Small intestine (tissue), 7 donors: Measurements from ENCODE around the gene ODAD2. TPM values are rescaled to one million over a fixed set of nuclear protein-coding genes. Genes with fewer than 3 reads are reported as not detected.
"Not testable (repeated sequence)": the region's sequence is repeated elsewhere in the genome, so short reads cannot be mapped to it uniquely, and the experiment has no call there.

Source experiments
- DNase-seq, 2 donors: peaks; one replicate each; pipeline versions ENCODE4 v3.0.0 to v3.0.0-alpha.2; 2013
- FAIRE-seq: peaks from 2 replicates; lab custom pipeline; 2012; peaks lifted over from hg19 to GRCh38; lab: Jason Lieb, UNC
- H3K27ac ChIP-seq, 3 donors: one replicate each; pipeline ENCODE4 v1.5.1; 2013; ENCODE audit warnings: low read length in 2 of 3, mild to moderate bottlenecking in 2 of 3, control low read depth in 1 of 3, inconsistent platforms in 1 of 3, low read depth in 1 of 3, moderate library complexity in 1 of 3
- H3K27me3 ChIP-seq, 3 donors: one replicate each; pipeline ENCODE4 v1.6.1; 2013; ENCODE audit warnings: low read length in 3 of 3, inconsistent platforms in 1 of 3; ENCODE audit not compliant: control insufficient read depth in 3 of 3, insufficient read depth in 3 of 3
- H3K36me3 ChIP-seq, 3 donors: one replicate each; pipeline ENCODE4 v1.6.1; 2013; ENCODE audit warnings: low read length in 3 of 3, inconsistent platforms in 1 of 3, low read depth in 1 of 3, mild to moderate bottlenecking in 1 of 3, moderate library complexity in 1 of 3; ENCODE audit not compliant: control insufficient read depth in 3 of 3, insufficient read depth in 2 of 3
- H3K4me1 ChIP-seq, 3 donors: one replicate each; pipeline ENCODE4 v1.6.1; 2013; ENCODE audit warnings: low read length in 2 of 3, inconsistent platforms in 1 of 3, low read depth in 1 of 3, mild to moderate bottlenecking in 1 of 3, moderate library complexity in 1 of 3; ENCODE audit not compliant: control insufficient read depth in 3 of 3, insufficient read depth in 2 of 3
- H3K4me3 ChIP-seq, 3 donors: one replicate each; pipeline ENCODE4 v1.5.1; 2013; ENCODE audit warnings: low read length in 3 of 3, control low read depth in 1 of 3, inconsistent platforms in 1 of 3, low read depth in 1 of 3, mild to moderate bottlenecking in 1 of 3, moderate library complexity in 1 of 3
- H3K9me3 ChIP-seq, 2 donors: one replicate each; pipeline ENCODE4 v1.6.1; 2013; ENCODE audit warnings: low read depth in 1 of 2, low read length in 1 of 2; ENCODE audit not compliant: control insufficient read depth in 2 of 2, insufficient read depth in 1 of 2
- WGBS, 3 donors: extraction: QIAGEN DNeasy Blood & Tissue Kit; methylation state at CpG; one replicate each; pipeline ENCODE4 v1.1.7; 2013; 5-methylcytosine and 5-hydroxymethylcytosine counted together
- polyA plus RNA-seq, 4 donors: library from polyadenylated mRNA; stranded (reverse) in 3 of 4; unstranded in 1 of 4; fragments of 200-250 nt in 3 of 4; fragments of 120-200 nt in 1 of 4; gene quantifications; one replicate each; pipeline versions ENCODE4 v1.2.1 to v1.2.3, GENCODE V29; 2013
- donor health status: healthy with polysubstance abuse.
- donor health status: control.
- donor health status: control.
- donor health status: Bipolar disorder and iron deficiency.
- donor health status: healthy.

The ODAD2 gene
- polyA plus RNA-seq, 4 donors = 0.04 to 0.34 TPM; not detected in 2

DNA sequence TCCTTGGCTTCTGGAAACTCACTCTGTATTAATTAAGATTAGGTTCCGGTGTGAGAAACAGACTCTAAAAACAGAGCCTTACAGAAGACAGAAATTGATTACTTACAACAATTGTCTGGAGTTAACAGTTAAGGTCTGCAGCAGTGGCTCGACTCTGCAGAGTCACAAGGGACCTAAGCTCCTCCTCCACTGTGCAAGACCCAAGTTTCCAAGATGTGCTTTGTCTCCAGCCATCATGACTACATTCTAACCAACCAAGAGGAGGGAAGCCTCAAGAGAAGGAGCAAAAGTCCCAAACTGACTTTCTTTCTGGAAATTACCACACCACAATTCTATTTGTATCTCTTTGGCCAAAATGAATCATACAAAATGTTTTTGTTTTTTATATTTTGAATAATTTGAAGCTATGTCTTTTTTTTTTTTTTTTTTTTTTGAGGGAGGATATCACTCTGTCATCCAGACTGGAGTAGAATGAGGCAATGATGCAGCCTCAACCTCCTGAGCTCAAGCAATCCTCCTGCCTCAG lies 14.2 kb upstream of the ODAD2 start:
- no peaks in the 10 kb centered on the region for H3K36me3 ChIP-seq
- no peaks in the 10 kb centered on the region for H3K27me3 ChIP-seq
- no peak overlapping the region for H3K4me3 ChIP-seq
- H3K9me3 ChIP-seq = no peaks in the 10 kb centered on the region
- no peak overlapping the region for H3K27ac ChIP-seq
- WGBS, 3 donors = 37 to 54% (median 52%) methylated on average over 2 of the region's 2 CpGs
- FAIRE-seq (no peak), DNase-seq (no peak)
- no peaks in the 10 kb centered on the region for H3K4me1 ChIP-seq

DNA sequence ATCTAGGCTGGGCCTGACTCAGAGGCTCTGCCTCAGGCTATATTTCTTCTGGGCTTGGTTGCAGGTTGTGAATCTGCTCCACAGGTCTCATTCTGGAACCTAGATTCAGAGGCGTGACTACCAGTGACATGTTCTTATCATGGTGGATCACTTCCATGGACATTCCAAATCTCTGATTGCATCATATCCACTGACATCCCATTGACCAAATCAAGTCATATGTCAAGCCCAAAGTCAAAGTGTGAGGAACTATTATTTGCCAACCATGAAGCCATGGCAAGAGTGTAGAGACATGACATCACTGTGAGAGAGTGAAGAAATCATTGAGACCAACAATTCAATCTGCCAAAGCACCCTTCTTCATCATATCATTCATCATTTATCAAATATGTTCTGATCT lies 11.9 kb upstream of the ODAD2 start:
- no peaks in the 10 kb centered on the region for H3K9me3 ChIP-seq
- H3K36me3 ChIP-seq = no peaks in the 10 kb centered on the region
- no peak overlapping the region for H3K27ac ChIP-seq
- FAIRE-seq = no peak
- no peak for DNase-seq
- 81 to 92% (median 91%) methylated on average over 1 of the region's 1 CpG for WGBS, 3 donors
- H3K27me3 ChIP-seq = peaks cover 0 to under 1% (median 0%) of the 10 kb centered on the region in 3 donors
- no peak overlapping the region for H3K4me3 ChIP-seq
- no peaks in the 10 kb centered on the region for H3K4me1 ChIP-seq

DNA sequence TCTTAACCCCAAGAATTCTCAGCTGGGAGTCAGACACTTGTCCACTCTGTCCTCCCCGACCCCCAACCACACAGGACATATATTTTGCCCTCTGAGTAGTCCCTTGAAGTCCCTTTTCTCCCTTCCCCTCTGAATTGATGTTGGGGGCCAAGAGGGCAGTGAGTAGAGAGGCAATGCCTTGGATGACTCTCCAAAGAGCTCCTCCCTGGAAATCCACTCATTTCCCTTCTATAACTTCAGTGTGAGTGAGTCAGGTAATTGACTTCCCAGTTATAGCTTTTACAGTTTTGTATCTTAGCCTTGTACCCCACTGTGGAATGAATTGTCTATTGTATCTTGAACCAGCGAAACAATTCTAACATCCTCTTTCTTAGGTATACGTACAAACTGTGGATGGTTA lies 9.2 kb upstream of the ODAD2 start:
- FAIRE-seq = no peak
- Histone ChIP-seq H3K9me3 (no peaks in the 10 kb centered on the region), H3K4me1 (no peaks in the 10 kb centered on the region), H3K27me3 (peaks cover 0 to 3% (median 0%) of the 10 kb centered on the region in 3 donors), H3K4me3 (no peak overlapping the region), H3K27ac (no peak overlapping the region), H3K36me3 (no peaks in the 10 kb centered on the region)
- WGBS, 3 donors = 66 to 76% (median 67%) methylated on average over 3 of the region's 3 CpGs
- DNase-seq = no peak

DNA sequence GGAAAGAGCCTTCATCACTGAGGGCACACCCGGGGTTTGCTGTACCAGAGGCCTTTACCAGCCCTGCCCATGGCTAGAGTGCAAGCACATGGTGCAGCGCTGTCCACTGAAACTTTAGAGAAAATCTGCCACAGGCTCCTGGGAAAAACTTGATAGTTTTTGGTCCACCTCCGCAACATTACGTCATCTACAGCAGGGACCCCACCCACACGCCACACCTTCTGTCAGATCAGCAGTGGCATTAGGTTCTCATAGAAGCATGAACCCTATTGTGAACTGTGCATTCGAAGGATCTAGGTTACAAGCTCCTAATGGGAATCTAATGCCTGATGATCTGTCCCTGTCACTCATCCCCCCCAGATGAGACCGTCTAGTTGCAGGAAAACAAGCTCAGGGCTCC lies 2.5 kb upstream of the ODAD2 start:
- FAIRE-seq = no peak
- H3K9me3 ChIP-seq = no peaks in the 10 kb centered on the region
- H3K27me3 ChIP-seq = peaks cover 0 to 30% (median 3%) of the 10 kb centered on the region in 3 donors
- H3K4me1 ChIP-seq = no peaks in the 10 kb centered on the region
- H3K36me3 ChIP-seq = no peaks in the 10 kb centered on the region
- WGBS, 3 donors = 86 to 93% (median 92%) methylated on average over 7 of the region's 7 CpGs
- DNase-seq = no peak
- H3K4me3 ChIP-seq = no peak overlapping the region
- H3K27ac ChIP-seq = no peak overlapping the region

DNA sequence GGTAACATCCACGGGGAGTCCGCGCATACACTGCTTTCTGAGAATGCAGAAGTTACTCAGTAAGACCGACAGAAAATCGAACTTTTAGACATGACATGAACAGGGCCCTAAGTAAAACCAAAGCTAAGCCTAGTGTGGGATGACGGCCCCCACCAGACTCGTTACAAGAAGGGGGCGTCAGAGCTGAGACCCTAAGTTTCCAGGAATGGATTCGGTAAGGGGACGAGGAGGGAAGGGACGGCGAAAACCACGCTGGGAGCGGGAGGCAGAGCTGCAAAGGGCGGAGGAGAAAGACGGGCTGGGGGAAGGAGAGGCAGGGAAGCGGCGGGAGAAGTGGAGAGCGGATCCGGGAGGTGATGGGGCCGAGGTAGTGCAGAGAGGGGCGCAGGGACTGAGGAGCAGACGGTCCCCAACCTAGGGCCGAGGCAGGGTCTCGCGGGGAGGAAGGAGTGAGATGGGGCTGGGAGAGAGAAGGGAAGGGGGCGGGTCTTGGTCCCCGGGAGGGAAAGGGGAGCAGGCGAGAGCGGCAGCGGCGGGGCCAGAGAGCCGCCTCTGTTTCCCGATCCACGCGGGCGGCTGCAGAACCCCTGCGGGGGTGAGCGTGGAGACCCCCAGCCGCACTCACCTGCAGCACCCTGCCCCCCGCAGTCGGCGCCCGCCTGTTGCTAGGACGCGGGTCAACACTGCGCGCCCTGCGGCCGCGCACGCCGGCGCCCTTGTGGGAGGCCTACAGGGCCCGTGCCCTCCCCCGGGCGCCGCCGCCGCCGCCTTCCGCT lies 513 bp downstream of the ODAD2 start:
- Histone ChIP-seq H3K36me3 (no peaks in the 10 kb centered on the region), H3K4me1 (no peaks in the 10 kb centered on the region), H3K4me3 (peak overlapping the region; percentile 19 to 52 (median 49)), H3K27me3 (peaks cover 0 to 31% (median 0%) of the 10 kb centered on the region in 3 donors), H3K9me3 (no peaks in the 10 kb centered on the region), H3K27ac (peak overlapping the region in 1 of 3 donors; percentile 47)
- FAIRE-seq (no peak), DNase-seq (peak in 1 of 2 donors; percentile 41)
- 1 to 4% (median 2%) methylated on average over 46 to 62 of the region's 62 CpGs for WGBS, 3 donors

DNA sequence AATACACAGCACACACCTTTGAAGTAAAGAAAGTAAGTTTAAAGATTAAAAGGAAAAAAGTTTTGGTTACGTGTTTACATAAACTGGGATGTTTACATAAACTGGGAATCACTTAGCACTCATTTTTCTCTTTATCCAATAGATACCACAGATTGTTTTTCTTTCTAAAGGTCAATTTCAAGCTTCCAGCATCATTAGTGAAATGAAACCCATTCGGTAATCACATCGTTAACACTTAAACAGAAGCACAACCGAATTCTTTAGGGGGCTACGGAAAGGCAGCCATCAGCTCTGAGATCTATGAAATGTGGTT lies 1.1 kb downstream of the ODAD2 start:
- H3K27me3 ChIP-seq = peaks cover 0 to 31% (median 0%) of the 10 kb centered on the region in 3 donors
- H3K4me3 ChIP-seq = peak overlapping the region in 1 of 3 donors; percentile 52
- H3K27ac ChIP-seq = peak overlapping the region in 1 of 3 donors; percentile 47
- H3K9me3 ChIP-seq = no peaks in the 10 kb centered on the region
- FAIRE-seq (no peak), DNase-seq (no peak)
- H3K4me1 ChIP-seq = no peaks in the 10 kb centered on the region
- 10 to 16% (median 11%) methylated on average over 5 of the region's 5 CpGs for WGBS, 3 donors
- no peaks in the 10 kb centered on the region for H3K36me3 ChIP-seq

DNA sequence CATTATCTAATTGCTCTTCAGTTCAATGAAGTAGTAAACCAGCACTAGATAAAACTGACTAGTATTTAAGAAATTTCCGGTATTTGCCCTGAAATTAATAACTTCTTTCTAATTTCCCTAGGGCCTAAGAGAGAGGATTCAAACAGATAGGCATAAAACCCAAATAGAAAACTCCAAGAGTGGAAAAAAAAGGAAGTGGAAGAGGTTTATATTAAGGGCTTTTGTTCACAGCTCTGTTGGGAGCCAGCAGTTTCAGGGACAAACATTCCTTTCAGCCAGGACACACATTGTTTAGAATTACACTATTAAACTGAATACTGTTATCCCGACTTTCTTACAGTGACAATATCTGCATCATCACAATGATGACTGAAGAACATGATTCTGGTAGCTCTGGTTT lies 3.6 kb downstream of the ODAD2 start:
- H3K4me3 ChIP-seq = no peak overlapping the region
- FAIRE-seq (no peak), DNase-seq (no peak)
- no peaks in the 10 kb centered on the region for H3K36me3 ChIP-seq
- no peak overlapping the region for H3K27ac ChIP-seq
- WGBS, 3 donors = 52 to 70% (median 64%) methylated on average over 2 of the region's 2 CpGs
- no peaks in the 10 kb centered on the region for H3K9me3 ChIP-seq
- H3K4me1 ChIP-seq = no peaks in the 10 kb centered on the region
- H3K27me3 ChIP-seq = peaks cover 0 to 23% (median 0%) of the 10 kb centered on the region in 3 donors

DNA sequence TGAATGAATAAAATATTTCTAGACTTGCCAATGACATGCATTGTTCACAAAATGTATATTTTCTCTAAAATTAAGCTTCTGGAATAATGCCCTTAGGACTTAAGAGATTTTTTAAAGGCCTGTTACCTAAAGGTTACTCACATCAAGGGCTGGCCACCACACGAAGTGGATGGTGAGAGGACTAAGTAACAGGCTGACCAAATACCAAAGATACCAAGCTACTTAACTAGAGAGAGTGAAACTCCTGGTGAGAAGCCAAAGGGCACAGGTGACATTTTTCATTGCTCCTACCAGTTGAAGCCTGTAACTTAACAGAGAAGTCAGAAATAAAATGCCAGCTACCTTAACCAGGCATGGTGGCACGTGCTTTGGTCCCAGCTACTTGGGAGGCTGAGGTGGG lies 9.5 kb downstream of the ODAD2 start:
- 68 to 77% (median 71%) methylated on average over 2 of the region's 2 CpGs for WGBS, 3 donors
- DNase-seq, H3K27ac ChIP-seq, H3K4me3 ChIP-seq, H3K27me3 ChIP-seq, FAIRE-seq, H3K4me1 ChIP-seq, H3K36me3 ChIP-seq, H3K9me3 ChIP-seq: not testable (repeated sequence)
